ENCODE measurements around the gene IGFBP5.

IGFBP5 gene

GRCh38 chr2:216665242-216665641, 30.1 kb downstream of the IGFBP5 start:
- Histone ChIP-seq H3K4me3 (replicated peaks; ENCODE audit: insufficient read depth, low read length) (no peak overlapping the region), H3K27me3 (ENCODE audit: insufficient read depth, poor library complexity, severe bottlenecking) (peaks cover 5% of the 10 kb centered on the region), H3K27ac (replicated peaks) (no peak overlapping the region)
- DNase-seq (ENCODE audit: low read depth in 1 of 2, low spot score in 1 of 2): no peak
- TF ChIP-seq SPI1 (IDR thresholded peaks at IDR 0.05; ENCODE audit: borderline replicate concordance, low read depth) (no peak), CTCF (IDR thresholded peaks at IDR 0.05; ENCODE audit: insufficient read depth, low read length) (no peak)

- DNase-seq (ENCODE audit: low read depth in 1 of 2, low spot score in 1 of 2): no peak
- no peak overlapping the region for H3K4me3 ChIP-seq (replicated peaks; ENCODE audit: insufficient read depth, low read length)
- TF ChIP-seq REST (IDR thresholded peaks at IDR 0.05; ENCODE audit: insufficient replicate concordance, low read depth): no peak
- no peak for TF ChIP-seq GABPA (IDR thresholded peaks at IDR 0.05; ENCODE audit: low read depth)
- no peak for TF ChIP-seq SPI1 (IDR thresholded peaks at IDR 0.05; ENCODE audit: borderline replicate concordance, low read depth)
- no peak for TF ChIP-seq CTCF (IDR thresholded peaks at IDR 0.05; ENCODE audit: insufficient read depth, low read length)
- TF ChIP-seq POLR2AphosphoS5 (IDR thresholded peaks at IDR 0.05; ENCODE audit: low read depth): no peak
- peaks cover 5% of the 10 kb centered on the region for H3K27me3 ChIP-seq (ENCODE audit: insufficient read depth, poor library complexity, severe bottlenecking)
- no peak overlapping the region for H3K27ac ChIP-seq (replicated peaks)
These were observed 30.7 kb downstream of the IGFBP5 start for GRCh38 chr2:216664593-216665034.

- Histone ChIP-seq H3K27me3 (ENCODE audit: insufficient read depth, poor library complexity, severe bottlenecking) (peaks cover 5% of the 10 kb centered on the region), H3K4me3 (replicated peaks; ENCODE audit: insufficient read depth, low read length) (no peak overlapping the region), H3K27ac (replicated peaks) (no peak overlapping the region)
- TF ChIP-seq REST (IDR thresholded peaks at IDR 0.05; ENCODE audit: insufficient replicate concordance, low read depth) (no peak), CTCF (IDR thresholded peaks at IDR 0.05; ENCODE audit: insufficient read depth, low read length) (no peak), SPI1 (IDR thresholded peaks at IDR 0.05; ENCODE audit: borderline replicate concordance, low read depth) (no peak), POLR2AphosphoS5 (IDR thresholded peaks at IDR 0.05; ENCODE audit: low read depth) (no peak), GABPA (IDR thresholded peaks at IDR 0.05; ENCODE audit: low read depth) (no peak)
- no peak for DNase-seq (ENCODE audit: low read depth in 1 of 2, low spot score in 1 of 2)
These were observed 31.5 kb downstream of the IGFBP5 start for GRCh38 chr2:216663846-216664245.

- no peak for TF ChIP-seq GABPA (IDR thresholded peaks at IDR 0.05; ENCODE audit: low read depth)
- TF ChIP-seq POLR2AphosphoS5 (IDR thresholded peaks at IDR 0.05; ENCODE audit: low read depth): no peak
- no peak for TF ChIP-seq SPI1 (IDR thresholded peaks at IDR 0.05; ENCODE audit: borderline replicate concordance, low read depth)
- no peak for TF ChIP-seq REST (IDR thresholded peaks at IDR 0.05; ENCODE audit: insufficient replicate concordance, low read depth)
- no peak for TF ChIP-seq CTCF (IDR thresholded peaks at IDR 0.05; ENCODE audit: insufficient read depth, low read length)
- Histone ChIP-seq H3K27me3 (ENCODE audit: insufficient read depth, poor library complexity, severe bottlenecking) (peaks cover 5% of the 10 kb centered on the region), H3K27ac (replicated peaks) (no peak overlapping the region), H3K4me3 (replicated peaks; ENCODE audit: insufficient read depth, low read length) (no peak overlapping the region)
- DNase-seq (ENCODE audit: low read depth in 1 of 2, low spot score in 1 of 2): no peak
These were observed 32.2 kb downstream of the IGFBP5 start for GRCh38 chr2:216663106-216663505.
